ENCODE measurements around the gene CCR1.
"Not testable (repeated sequence)": the region's sequence is repeated elsewhere in the genome, so short reads cannot be mapped to it uniquely, and the experiment has no call there.

The CCR1 gene

DNA sequence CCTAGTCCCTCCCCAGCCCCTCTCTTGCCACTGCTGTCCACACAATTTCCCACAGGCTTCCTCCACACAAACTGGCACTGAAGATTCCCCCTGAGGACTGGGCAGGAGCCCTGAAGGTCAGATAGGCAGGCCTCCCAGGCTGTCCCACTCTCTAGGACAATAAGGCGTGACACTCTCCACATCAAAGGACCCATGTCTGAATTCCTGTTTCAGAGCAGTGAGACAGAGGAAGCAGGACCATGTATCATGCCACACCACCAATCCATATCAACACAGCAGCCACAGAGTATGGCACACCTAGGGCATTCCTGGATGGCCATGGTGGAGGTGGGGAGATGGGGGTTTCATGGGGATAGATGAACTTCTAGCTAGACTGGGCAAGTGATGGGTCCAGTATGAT, 13.8 kb upstream of the CCR1 start:
- H3K9me3 Mint-ChIP-seq, result peaks cover 16% of the 10 kb centered on the region
- ATAC-seq, result no peak
- peak overlapping the region; percentile 53 for H3K27ac Mint-ChIP-seq
- H3K4me3 Mint-ChIP-seq, result no peak overlapping the region
- peaks cover 45% of the 10 kb centered on the region for H3K4me1 Mint-ChIP-seq
- no peaks in the 10 kb centered on the region for H3K27me3 Mint-ChIP-seq
- peaks cover 6% of the 10 kb centered on the region for H3K36me3 Mint-ChIP-seq

DNA sequence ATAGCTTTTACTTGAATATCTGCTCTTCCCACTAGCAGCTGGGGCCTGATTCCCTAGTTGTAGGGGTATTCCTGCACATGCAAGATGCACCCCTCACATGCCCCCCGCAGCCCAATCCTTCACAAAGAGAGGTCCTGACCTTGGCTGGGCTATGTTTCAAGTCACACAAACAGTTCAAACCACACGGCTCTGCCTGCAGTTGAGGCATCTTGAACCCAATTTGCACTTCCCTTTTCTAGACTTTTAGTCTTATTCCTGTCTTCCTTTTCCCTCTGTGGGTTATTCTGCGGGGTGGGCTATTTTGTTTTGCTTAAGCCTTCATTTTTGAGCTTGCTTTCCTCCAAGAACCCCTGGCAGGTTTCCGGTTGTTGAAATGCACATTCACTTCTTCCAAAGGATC, 13.3 kb upstream of the CCR1 start:
- H3K4me1 Mint-ChIP-seq, result peaks cover 45% of the 10 kb centered on the region
- ATAC-seq, result no peak
- H3K27ac Mint-ChIP-seq, result peak overlapping the region; percentile 53
- peaks cover 13% of the 10 kb centered on the region for H3K9me3 Mint-ChIP-seq
- H3K36me3 Mint-ChIP-seq, result peaks cover 2% of the 10 kb centered on the region
- H3K4me3 Mint-ChIP-seq, result no peak overlapping the region
- no peaks in the 10 kb centered on the region for H3K27me3 Mint-ChIP-seq

DNA sequence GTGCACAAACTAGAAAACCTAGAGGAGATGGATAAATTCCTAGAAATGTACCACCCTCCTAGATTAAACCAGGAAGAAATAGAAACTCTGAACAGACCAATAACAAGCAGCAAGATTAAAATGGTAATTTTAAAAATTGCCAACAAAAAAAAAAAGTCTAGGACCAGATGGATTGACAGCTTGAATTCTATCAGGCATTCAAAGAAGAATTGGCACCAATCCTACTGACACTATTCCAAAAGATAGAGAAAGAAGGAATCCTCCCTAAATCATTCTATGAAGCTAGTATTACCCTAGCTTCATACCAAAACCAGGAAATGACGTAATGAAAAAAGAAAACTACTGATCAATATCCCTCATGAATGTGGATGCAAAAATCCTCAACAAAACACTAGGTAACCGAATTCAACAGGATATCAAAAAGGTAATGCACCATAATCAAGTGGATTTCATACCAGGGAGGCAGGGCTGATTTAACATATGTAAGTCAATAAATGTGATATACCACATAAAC, 10.1 kb upstream of the CCR1 start:
- Mint-ChIP-seq H3K9me3 (peaks cover 10% of the 10 kb centered on the region), H3K36me3 (no peaks in the 10 kb centered on the region), H3K4me3 (no peak overlapping the region), H3K27me3 (no peaks in the 10 kb centered on the region), H3K27ac (no peak overlapping the region), H3K4me1 (peaks cover 34% of the 10 kb centered on the region)
- ATAC-seq, result no peak

DNA sequence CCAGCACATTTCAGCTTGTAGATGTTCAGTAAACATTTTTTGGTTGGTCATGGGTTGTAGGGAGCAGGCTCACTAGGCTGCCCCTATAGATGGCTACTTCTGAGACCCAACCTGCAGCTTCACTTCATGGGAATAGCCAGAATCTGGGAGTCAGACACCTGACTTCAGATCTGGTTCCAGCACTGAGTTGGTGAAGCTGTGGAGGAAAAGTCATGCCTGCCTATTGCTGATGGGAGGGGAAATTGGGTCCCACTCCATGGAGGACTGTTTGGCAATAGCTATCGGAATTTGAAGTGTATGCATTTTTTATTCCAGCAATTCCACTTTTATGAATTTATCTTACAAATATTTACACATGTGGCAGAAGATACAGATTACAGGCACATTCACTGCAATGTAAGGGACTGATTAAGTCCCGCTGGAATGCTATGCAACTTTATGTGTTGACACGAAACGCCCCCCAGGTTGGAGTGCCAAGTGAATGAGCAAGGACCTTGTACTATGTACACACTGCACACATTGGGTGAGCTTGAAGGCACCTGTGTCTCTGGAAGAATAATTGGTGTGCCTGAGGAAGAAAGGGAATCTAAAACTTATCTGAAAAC, 7.8 kb upstream of the CCR1 start:
- no peak for ATAC-seq
- H3K9me3 Mint-ChIP-seq, result peaks cover 10% of the 10 kb centered on the region
- no peak overlapping the region for H3K27ac Mint-ChIP-seq
- peaks cover 11% of the 10 kb centered on the region for H3K4me1 Mint-ChIP-seq
- no peaks in the 10 kb centered on the region for H3K27me3 Mint-ChIP-seq
- no peaks in the 10 kb centered on the region for H3K36me3 Mint-ChIP-seq
- no peak overlapping the region for H3K4me3 Mint-ChIP-seq

DNA sequence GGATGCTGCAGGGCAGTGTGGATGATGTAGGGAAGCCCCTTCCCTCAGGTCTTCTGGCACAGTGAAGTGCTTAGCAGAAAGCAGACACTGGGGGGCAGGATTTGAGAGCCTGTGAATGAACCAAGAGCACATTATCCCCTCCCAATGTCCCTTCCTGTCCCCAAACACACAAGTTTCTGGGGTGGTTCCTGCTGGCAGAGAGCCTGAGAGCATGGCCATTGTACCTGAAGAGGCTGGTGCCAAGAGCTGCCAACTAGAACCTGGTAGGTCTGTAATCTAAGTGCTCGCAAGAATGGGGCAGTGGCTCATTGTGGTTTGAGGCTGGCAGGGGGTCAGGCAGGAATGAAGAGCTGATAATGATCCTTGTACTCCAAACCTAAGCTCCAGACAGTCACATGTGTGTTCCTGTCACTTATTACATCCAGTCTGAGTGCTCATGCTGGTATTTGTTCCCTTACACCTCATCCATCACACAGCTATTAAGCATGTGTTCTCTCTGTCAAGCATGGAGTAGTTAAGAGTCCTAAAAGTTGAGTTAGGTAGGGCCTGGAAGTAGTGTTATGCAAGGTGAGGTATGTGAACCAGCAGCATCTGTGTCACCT, 6.7 kb upstream of the CCR1 start:
- ATAC-seq, result no peak
- H3K4me3 Mint-ChIP-seq, result no peak overlapping the region

DNA sequence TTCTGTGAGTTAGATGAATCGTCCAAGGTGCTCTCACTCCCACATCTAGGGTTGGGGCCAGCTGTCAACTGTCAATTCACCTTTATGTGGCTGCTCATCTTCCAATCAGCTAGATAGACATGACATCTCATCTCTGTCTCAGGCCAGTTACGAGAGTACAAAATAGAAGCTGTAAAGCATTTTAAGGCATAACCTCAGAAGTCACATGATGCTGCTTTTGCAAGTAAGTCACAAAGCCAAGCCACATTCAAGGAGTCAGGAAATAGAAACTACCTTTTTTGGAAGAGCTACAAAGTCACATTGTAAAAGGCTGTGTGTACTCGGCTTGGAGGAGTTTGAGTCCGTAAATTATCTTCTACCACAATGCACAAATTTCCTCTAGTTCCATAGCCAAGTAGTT, 5.1 kb upstream of the CCR1 start:
- Mint-ChIP-seq H3K36me3 (no peaks in the 10 kb centered on the region), H3K27me3 (no peaks in the 10 kb centered on the region), H3K4me1 (peaks cover 19% of the 10 kb centered on the region), H3K27ac (no peak overlapping the region), H3K9me3 (no peaks in the 10 kb centered on the region), H3K4me3 (no peak overlapping the region)
- ATAC-seq, result no peak

More for the DNA sequence above, 6.7 kb upstream of the CCR1 start:
- no peaks in the 10 kb centered on the region for H3K36me3 Mint-ChIP-seq
- H3K4me1 Mint-ChIP-seq, result peaks cover 6% of the 10 kb centered on the region
- H3K27ac Mint-ChIP-seq, result no peak overlapping the region
- peaks cover 6% of the 10 kb centered on the region for H3K9me3 Mint-ChIP-seq
- H3K27me3 Mint-ChIP-seq, result no peaks in the 10 kb centered on the region

DNA sequence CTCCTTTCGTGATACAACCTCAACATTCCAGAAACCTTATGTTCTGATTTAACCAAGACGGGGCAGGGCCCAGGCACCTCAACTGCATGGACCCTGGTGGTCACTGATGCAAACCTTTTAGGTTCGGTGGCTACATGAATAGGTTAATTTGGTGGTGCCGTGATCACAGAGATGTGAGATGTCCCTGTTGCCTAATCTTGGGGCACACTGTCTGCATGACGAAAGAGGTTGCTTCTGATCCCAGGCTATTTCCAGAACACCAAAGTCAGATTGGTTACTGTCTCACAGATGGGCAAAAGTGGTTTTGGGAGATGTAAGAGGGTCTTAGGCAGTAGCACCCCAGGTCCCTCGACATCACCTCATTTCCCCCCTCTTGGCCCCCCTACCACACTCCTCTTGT, 4.0 kb upstream of the CCR1 start:
- Mint-ChIP-seq H3K4me3 (no peak overlapping the region), H3K27me3 (no peaks in the 10 kb centered on the region), H3K4me1 (peaks cover 24% of the 10 kb centered on the region), H3K27ac (no peak overlapping the region), H3K36me3 (no peaks in the 10 kb centered on the region), H3K9me3 (no peaks in the 10 kb centered on the region)
- ATAC-seq, result no peak

DNA sequence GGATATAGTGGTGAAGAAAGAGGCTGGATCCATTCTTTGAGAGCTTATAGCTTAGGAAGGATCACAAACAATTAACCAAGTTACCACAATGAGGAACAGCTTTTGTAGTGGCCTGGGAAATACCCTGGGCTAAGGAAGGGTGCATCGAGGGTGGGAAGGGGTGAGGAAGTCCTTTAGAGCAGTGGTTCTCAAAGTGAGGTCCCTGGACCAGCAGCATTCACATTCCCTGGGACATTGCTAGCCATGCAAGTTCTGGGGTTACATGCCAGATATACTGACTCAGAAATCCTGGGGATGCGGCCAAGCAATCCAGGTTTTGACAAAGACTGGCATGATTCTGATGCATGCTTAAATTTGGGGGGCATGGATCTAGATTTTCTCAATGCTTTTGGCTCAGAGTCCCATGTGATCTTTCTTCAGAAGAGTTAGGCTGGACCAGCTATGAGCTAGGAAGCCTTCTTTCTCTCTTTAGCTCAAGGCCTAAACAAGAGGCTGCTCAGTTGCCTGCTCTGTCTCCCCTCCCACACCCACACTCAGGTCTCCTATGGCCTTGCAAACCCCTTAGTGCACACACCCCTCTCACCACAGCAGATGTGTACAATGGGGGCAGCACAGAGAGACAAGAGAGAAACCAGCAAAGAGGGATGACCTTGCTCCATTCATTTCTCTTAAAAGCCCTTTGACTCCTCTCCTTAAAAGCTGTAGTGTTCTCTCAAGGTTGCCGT, 1.8 kb upstream of the CCR1 start:
- Mint-ChIP-seq H3K4me1 (peaks cover 37% of the 10 kb centered on the region), H3K27me3 (no peaks in the 10 kb centered on the region), H3K36me3 (no peaks in the 10 kb centered on the region), H3K27ac (no peak overlapping the region), H3K9me3 (no peaks in the 10 kb centered on the region), H3K4me3 (no peak overlapping the region)
- no peak for ATAC-seq

DNA sequence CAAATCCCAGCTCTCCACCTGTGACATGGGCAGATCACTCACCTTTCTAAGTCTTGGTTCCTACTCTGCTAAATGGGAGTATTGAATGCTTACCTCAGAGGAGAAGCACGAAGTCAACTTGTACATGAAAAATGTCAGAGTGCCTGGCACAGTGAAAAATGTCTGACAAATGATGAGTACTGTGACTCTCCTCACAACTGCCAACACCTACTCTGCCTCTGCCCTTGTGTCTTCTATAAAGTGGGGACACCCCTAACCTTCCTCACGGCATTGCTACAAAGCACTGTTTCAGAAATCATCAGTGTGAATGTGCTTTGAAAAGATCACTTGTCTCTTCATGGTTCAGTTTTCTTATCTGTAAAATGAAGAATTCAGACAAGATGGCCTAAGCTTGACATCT, 940 bp upstream of the CCR1 start:
- Mint-ChIP-seq H3K27me3 (no peaks in the 10 kb centered on the region), H3K36me3 (no peaks in the 10 kb centered on the region), H3K9me3 (no peaks in the 10 kb centered on the region), H3K4me1 (peaks cover 38% of the 10 kb centered on the region), H3K27ac (no peak overlapping the region), H3K4me3 (no peak overlapping the region)
- ATAC-seq, result no peak

DNA sequence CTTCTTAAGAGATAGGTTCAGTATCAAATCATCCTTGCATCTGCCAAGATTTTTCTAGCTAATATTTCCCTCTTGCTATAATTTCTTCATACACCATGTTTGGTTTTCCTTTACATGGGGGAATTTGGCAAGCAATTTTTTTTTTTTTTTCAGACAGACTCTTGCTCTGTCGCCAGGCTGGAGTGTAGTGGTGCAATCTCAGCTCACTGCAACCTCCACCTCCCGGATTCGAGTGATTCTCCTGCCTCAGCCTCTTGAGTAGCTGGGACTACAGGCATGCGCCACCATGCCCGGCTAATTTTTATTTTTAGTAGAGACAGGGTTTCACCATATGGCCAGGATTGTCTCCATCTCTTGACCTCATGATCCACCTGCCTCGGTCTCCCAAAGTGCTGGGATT, 599 bp downstream of the CCR1 start:
- peak overlapping the region; percentile 14 for H3K4me3 Mint-ChIP-seq
- not testable (repeated sequence) for H3K9me3 Mint-ChIP-seq, H3K27me3 Mint-ChIP-seq, ATAC-seq, H3K36me3 Mint-ChIP-seq
- H3K4me1 Mint-ChIP-seq, result peaks cover 38% of the 10 kb centered on the region
- peak overlapping the region; percentile 65 for H3K27ac Mint-ChIP-seq

DNA sequence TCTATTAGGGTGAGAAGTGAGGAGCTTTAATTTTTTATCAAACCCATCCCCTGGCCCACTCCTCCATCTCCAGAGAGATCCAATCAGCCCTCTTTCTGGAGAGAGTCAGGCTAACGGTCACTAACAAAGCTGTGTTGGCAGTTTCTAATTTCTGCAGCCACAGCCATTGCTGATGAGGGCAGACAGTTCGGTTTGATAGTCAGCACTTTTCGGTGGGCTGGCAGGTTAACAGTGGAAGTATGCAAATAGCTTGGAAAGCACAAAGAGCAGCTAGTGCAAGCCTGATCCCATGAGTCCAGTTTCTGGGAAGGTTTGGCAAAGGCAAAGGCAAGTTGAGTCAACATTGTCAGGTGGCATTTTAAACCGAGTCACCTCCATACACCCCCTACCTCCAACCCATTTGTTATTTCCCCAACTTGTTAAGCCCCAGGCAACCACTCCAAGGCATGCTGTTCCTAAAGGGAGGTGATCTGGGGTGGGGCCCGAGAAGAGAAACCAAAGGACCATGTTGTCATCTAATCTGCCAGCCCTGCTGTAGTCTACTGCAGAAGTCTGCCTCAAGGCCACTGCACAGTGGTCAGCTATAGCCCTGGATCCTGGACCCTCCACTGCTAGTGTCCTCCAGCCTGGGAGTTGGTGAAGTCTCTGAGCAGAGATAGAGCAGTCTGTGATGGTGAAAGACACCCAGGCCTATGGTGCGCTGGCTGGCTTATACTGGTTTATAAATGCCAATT, 1.7 kb downstream of the CCR1 start:
- Mint-ChIP-seq H3K4me3 (no peak overlapping the region), H3K4me1 (peaks cover 40% of the 10 kb centered on the region), H3K9me3 (no peaks in the 10 kb centered on the region), H3K27me3 (no peaks in the 10 kb centered on the region), H3K36me3 (no peaks in the 10 kb centered on the region), H3K27ac (no peak overlapping the region)
- no peak for ATAC-seq

DNA sequence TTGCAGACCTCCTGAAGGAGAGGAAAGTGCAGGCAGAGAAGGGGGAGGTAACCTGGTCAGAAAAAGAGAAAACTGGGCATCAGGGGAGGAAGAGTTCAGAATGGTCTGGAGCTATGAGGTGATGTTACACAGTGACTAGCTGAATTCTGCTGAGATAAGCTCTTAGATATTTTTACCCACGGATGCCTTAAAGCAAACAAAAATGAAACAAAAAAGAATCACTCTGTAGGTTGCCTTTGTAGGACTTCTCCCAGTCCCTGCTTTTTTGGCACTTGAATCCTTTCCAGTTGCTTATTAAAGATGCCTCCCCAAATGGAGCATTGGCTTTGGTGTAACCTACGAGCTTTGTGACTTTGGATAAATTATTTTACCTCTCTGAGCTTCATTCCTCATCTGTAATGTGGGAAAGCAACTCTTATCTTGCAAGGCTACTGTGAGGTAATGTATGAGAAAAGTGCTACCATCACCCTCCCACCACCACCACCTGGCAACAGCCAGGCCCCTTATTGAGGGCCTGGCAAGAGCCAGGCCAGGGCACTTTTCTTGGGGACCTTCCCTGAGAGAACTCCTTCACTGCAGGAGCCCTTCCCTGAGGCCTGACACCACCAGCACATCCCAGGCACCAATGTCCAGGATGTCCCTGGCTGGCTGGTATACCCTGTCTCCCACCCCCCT, 2.7 kb downstream of the CCR1 start:
- ATAC-seq, result no peak
- Mint-ChIP-seq H3K27me3 (no peaks in the 10 kb centered on the region), H3K4me1 (peaks cover 45% of the 10 kb centered on the region), H3K36me3 (no peaks in the 10 kb centered on the region), H3K4me3 (no peak overlapping the region), H3K27ac (no peak overlapping the region), H3K9me3 (no peaks in the 10 kb centered on the region)

DNA sequence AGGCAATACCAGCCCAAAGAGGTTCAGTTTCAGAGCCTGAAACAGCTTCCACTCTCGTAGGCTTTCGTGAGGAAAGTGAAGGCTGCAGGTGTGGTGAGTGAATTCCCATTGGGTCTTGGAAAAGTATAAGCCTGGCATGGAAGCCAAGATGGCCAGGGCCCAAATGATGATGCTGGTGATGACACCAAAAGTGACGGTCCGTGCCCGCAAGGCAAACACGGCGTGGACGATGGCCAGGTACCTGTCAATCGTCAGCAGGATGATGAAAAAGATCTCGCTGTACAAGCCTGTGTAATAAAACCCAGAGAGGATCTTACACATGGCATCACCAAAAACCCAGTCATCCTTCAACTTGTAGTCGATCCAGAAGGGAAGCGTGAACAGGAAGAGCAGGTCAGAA, 4.4 kb downstream of the CCR1 start:
- Mint-ChIP-seq H3K4me1 (peaks cover 45% of the 10 kb centered on the region), H3K27me3 (no peaks in the 10 kb centered on the region), H3K4me3 (no peak overlapping the region), H3K36me3 (no peaks in the 10 kb centered on the region), H3K27ac (no peak overlapping the region), H3K9me3 (no peaks in the 10 kb centered on the region)
- no peak for ATAC-seq

DNA sequence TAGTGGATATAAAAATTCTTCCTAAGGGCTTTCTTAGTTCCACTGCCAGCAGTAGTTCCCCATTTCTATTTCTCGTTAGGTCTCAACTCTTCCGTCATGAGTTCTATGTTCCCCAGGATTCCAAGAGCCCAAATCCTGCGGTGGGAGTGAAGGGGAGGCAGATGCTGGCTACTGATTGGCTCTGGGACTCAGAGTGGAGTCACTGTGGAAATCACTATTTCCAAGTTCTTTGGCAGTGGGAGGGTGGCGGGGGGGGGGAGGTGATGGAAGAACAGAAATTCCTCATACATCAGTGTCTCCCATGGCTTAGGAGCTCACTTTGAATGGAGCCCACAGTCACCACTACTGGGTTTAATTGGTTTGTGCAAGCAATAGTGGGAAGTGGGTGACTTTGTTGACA, 5.6 kb downstream of the CCR1 start:
- no peaks in the 10 kb centered on the region for H3K9me3 Mint-ChIP-seq
- H3K4me1 Mint-ChIP-seq, result peaks cover 33% of the 10 kb centered on the region
- H3K36me3 Mint-ChIP-seq, result no peaks in the 10 kb centered on the region
- no peak for ATAC-seq
- H3K27ac Mint-ChIP-seq, result no peak overlapping the region
- no peak overlapping the region for H3K4me3 Mint-ChIP-seq
- H3K27me3 Mint-ChIP-seq, result no peaks in the 10 kb centered on the region

DNA sequence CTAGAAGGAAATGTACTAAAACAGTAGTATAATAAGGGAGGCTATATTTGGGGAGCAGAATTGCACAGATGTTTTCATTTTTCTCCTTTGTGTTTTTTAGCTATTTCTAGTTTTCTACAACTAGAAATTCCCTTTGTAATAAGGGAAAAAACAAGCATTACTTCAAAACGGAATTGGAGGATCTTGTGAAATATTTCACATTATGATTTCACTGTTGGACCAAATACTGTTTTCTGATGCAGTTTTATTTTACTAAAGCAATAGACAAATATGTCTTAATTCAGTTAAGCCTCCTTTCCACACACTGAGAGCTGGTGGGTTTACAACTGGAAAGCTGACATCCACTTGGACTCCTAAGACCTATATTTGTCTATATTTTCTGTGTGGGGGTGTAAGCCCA, 7.3 kb downstream of the CCR1 start:
- no peak overlapping the region for H3K27ac Mint-ChIP-seq
- no peaks in the 10 kb centered on the region for H3K27me3 Mint-ChIP-seq
- H3K4me1 Mint-ChIP-seq, result peaks cover 22% of the 10 kb centered on the region
- peaks cover 3% of the 10 kb centered on the region for H3K9me3 Mint-ChIP-seq
- H3K36me3 Mint-ChIP-seq, result no peaks in the 10 kb centered on the region
- no peak overlapping the region for H3K4me3 Mint-ChIP-seq
- no peak for ATAC-seq
